IPS DF 4.7 (cell line): ENCODE results near the gene APBB2.
"Not testable (repeated sequence)": the region's sequence is repeated elsewhere in the genome, so short reads cannot be mapped to it uniquely, and the experiment has no call there.

Experiments used
- DNase-seq: peaks from one replicate; pipeline ENCODE4 v3.0.0-alpha.2; 2013; ENCODE audit warnings: low spot score; ENCODE audit errors: extremely low read depth

APBB2 gene

GRCh38 chr4:40908702-40909362 lies 305.5 kb downstream of the APBB2 start:
- DNase-seq: peak; percentile 83

- no peak for DNase-seq
Measured at GRCh38 chr4:40908297-40908696, 306.0 kb downstream of the APBB2 start.

- DNase-seq: no peak
Measured at GRCh38 chr4:40905414-40905813, 308.9 kb downstream of the APBB2 start.

GRCh38 chr4:40900531-40900930 lies 313.8 kb downstream of the APBB2 start:
- DNase-seq: not testable (repeated sequence)

- peak; percentile 51 for DNase-seq
Measured at GRCh38 chr4:40897557-40898203, 316.7 kb downstream of the APBB2 start.

GRCh38 chr4:40890764-40891163 lies 323.6 kb downstream of the APBB2 start:
- DNase-seq: no peak

- no peak for DNase-seq
Measured at GRCh38 chr4:40890199-40890598, 324.1 kb downstream of the APBB2 start.

GRCh38 chr4:40888933-40889332 lies 325.4 kb downstream of the APBB2 start:
- DNase-seq: no peak

GRCh38 chr4:40887764-40888131 lies 326.6 kb downstream of the APBB2 start:
- no peak for DNase-seq

GRCh38 chr4:40886931-40887763 lies 327.2 kb downstream of the APBB2 start:
- no peak for DNase-seq

GRCh38 chr4:40881851-40882250 lies 332.5 kb downstream of the APBB2 start:
- no peak for DNase-seq

GRCh38 chr4:40881096-40881495 lies 333.2 kb downstream of the APBB2 start:
- DNase-seq: no peak

GRCh38 chr4:40878548-40879055 lies 335.7 kb downstream of the APBB2 start:
- DNase-seq: no peak

GRCh38 chr4:40877081-40877480 lies 337.3 kb downstream of the APBB2 start:
- DNase-seq: no peak

GRCh38 chr4:40875507-40876150 lies 338.7 kb downstream of the APBB2 start:
- DNase-seq: no peak

- no peak for DNase-seq
Measured at GRCh38 chr4:40874901-40875300, 339.4 kb downstream of the APBB2 start.

GRCh38 chr4:40874331-40874730 lies 340.0 kb downstream of the APBB2 start:
- no peak for DNase-seq

GRCh38 chr4:40871695-40872250 lies 342.6 kb downstream of the APBB2 start:
- DNase-seq: no peak

- DNase-seq: no peak
Measured at GRCh38 chr4:40870150-40870549, 344.2 kb downstream of the APBB2 start.

- no peak for DNase-seq
Measured at GRCh38 chr4:40865696-40866095, 348.6 kb downstream of the APBB2 start.

GRCh38 chr4:40864531-40864930 lies 349.8 kb downstream of the APBB2 start:
- DNase-seq: no peak
